Parathyroid adenoma (tissue), 2 donors: Measurements from ENCODE around the gene CLDN7.
A peak's percentile ranks its signal among the peaks of the same experiment; 100 is the strongest.

Source experiments
- H2AFZ ChIP-seq: fragments of 300-600 bp; sonication (generic); one replicate; pipeline ENCODE4 v1.7.0; 2017; ENCODE audit warnings: antibody characterized with exemption, mild to moderate bottlenecking
- H3K27ac ChIP-seq: fragments of 300-600 bp; sonication (generic); one replicate; pipeline ENCODE4 v1.7.0; 2017
- H3K27me3 ChIP-seq: fragments of 300-600 bp; sonication (generic); one replicate; pipeline ENCODE4 v1.7.0; 2017; ENCODE audit warnings: low read length; ENCODE audit not compliant: control insufficient read depth, insufficient read depth
- H3K36me3 ChIP-seq: fragments of 300-600 bp; sonication (generic); one replicate; pipeline ENCODE4 v1.7.0; 2017; ENCODE audit warnings: low read length; ENCODE audit not compliant: control insufficient read depth, insufficient read depth
- H3K4me1 ChIP-seq: fragments of 300-600 bp; sonication (generic); one replicate; pipeline ENCODE4 v1.7.0; 2017; ENCODE audit warnings: control low read depth
- H3K4me2 ChIP-seq: fragments of 300-600 bp; sonication (generic); one replicate; pipeline ENCODE4 v1.7.0; 2017; ENCODE audit warnings: low read length
- H3K4me3 ChIP-seq: fragments of 300-600 bp; sonication (generic); one replicate; pipeline ENCODE4 v1.7.0; 2017; ENCODE audit warnings: low read depth, low read length
- H3K79me2 ChIP-seq: fragments of 300-600 bp; sonication (generic); one replicate; pipeline ENCODE4 v1.7.0; 2017; ENCODE audit warnings: control low read depth
- H3K9ac ChIP-seq: fragments of 300-600 bp; sonication (generic); one replicate; pipeline ENCODE4 v1.7.0; 2017; ENCODE audit warnings: mild to moderate bottlenecking
- H3K9me3 ChIP-seq: fragments of 300-600 bp; sonication (generic); one replicate; pipeline ENCODE4 v1.7.0; 2017; ENCODE audit warnings: low read length; ENCODE audit not compliant: control insufficient read depth
- TF ChIP-seq, protein P1 (sequence below): fragments of 300-600 bp; sonication (generic); IDR thresholded peaks from one replicate; pipeline ENCODE4 v1.7.0; 2017; ENCODE audit warnings: antibody characterized with exemption, mild to moderate bottlenecking
- donor health status: primary hyperparathyroidism.

Gene CLDN7

GRCh38 chr17:7307686-7308624, 45.7 kb upstream of the CLDN7 start:
- Histone ChIP-seq H3K4me1 (peaks cover 15% of the 10 kb centered on the region), H3K79me2 (peaks cover 25% of the 10 kb centered on the region), H3K9ac (peak overlapping the region; percentile 97), H3K9me3 (no peaks in the 10 kb centered on the region), H3K4me2 (peak overlapping the region; percentile 92), H3K4me3 (peak overlapping the region; percentile 97), H2AFZ (peak overlapping the region; percentile 56), H3K27me3 (no peaks in the 10 kb centered on the region), H3K27ac (peak overlapping the region; percentile 96), H3K36me3 (no peaks in the 10 kb centered on the region)
- TF ChIP-seq, protein P1, sequence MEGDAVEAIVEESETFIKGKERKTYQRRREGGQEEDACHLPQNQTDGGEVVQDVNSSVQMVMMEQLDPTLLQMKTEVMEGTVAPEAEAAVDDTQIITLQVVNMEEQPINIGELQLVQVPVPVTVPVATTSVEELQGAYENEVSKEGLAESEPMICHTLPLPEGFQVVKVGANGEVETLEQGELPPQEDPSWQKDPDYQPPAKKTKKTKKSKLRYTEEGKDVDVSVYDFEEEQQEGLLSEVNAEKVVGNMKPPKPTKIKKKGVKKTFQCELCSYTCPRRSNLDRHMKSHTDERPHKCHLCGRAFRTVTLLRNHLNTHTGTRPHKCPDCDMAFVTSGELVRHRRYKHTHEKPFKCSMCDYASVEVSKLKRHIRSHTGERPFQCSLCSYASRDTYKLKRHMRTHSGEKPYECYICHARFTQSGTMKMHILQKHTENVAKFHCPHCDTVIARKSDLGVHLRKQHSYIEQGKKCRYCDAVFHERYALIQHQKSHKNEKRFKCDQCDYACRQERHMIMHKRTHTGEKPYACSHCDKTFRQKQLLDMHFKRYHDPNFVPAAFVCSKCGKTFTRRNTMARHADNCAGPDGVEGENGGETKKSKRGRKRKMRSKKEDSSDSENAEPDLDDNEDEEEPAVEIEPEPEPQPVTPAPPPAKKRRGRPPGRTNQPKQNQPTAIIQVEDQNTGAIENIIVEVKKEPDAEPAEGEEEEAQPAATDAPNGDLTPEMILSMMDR = no peak

GRCh38 chr17:7306911-7307685, 44.8 kb upstream of the CLDN7 start, which contains the start of gene EIF5A:
EIF5A (plus strand) TSS chr17:7307628; CDS start chr17:7309636, 2,008 bp downstream.
- Histone ChIP-seq H3K4me1 (peaks cover 15% of the 10 kb centered on the region), H3K79me2 (peaks cover 17% of the 10 kb centered on the region), H3K4me2 (peak within 1 kb of the TSS; percentile 92), H3K36me3 (no peaks in the 10 kb centered on the region), H3K9me3 (no peaks in the 10 kb centered on the region), H3K27ac (peak within 1 kb of the TSS; percentile 96), H3K4me3 (peak within 1 kb of the TSS; percentile 97), H2AFZ (peak within 1 kb of the TSS; percentile 98), H3K27me3 (no peaks in the 10 kb centered on the region), H3K9ac (peak within 1 kb of the TSS; percentile 97)
- TF ChIP-seq, protein P1 = no peak

DNA sequence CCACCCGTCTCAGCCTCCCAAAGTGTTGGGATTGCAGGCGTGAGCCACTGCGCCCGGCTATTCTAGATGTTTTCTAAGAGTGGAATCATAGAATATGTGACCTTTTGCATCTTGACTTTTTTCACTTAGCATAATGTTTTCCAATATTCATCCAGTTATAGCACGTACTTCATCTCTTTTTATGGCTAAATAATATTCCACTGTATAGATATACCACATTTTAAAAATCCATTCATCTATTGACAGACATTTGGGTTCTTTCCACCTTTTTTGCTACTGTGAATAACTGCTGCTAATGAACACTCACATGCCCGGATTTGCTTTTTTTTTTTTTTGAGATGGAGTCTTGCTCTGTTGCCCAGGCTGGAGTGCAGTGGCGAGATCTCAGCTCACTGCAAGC, 41.9 kb upstream of the CLDN7 start:
- H3K9me3 ChIP-seq = no peaks in the 10 kb centered on the region
- no peaks in the 10 kb centered on the region for H3K27me3 ChIP-seq
- no peak overlapping the region for H3K27ac ChIP-seq
- TF ChIP-seq, protein P1 = no peak
- no peak overlapping the region for H3K4me2 ChIP-seq
- H3K4me3 ChIP-seq = no peak overlapping the region
- no peaks in the 10 kb centered on the region for H3K36me3 ChIP-seq
- H3K79me2 ChIP-seq = peaks cover 5% of the 10 kb centered on the region
- no peak overlapping the region for H3K9ac ChIP-seq
- no peak overlapping the region for H2AFZ ChIP-seq
- peaks cover 6% of the 10 kb centered on the region for H3K4me1 ChIP-seq

GRCh38 chr17:7296189-7296861, 34.0 kb upstream of the CLDN7 start:
- Histone ChIP-seq H3K9ac (no peak overlapping the region), H3K4me2 (peak overlapping the region; percentile 65), H3K4me3 (peak overlapping the region; percentile 6), H3K4me1 (peaks cover 13% of the 10 kb centered on the region), H2AFZ (peak overlapping the region; percentile 48), H3K27me3 (no peaks in the 10 kb centered on the region), H3K36me3 (no peaks in the 10 kb centered on the region), H3K9me3 (no peaks in the 10 kb centered on the region), H3K79me2 (no peaks in the 10 kb centered on the region), H3K27ac (peak overlapping the region; percentile 1)
- TF ChIP-seq, protein P1 = peak; percentile 99
